ENCODE results near the gene SLC46A2. TPM values are rescaled to one million over a fixed set of nuclear protein-coding genes. Genes with fewer than 3 reads are reported as not detected.

Gene SLC46A2
- total and polyA plus RNA-seq, 2 donors (not counting 1 experiment from before 2014, with no cell fraction given) = not detected

GRCh38 chr9:112912636-112913035 is 22.0 kb upstream of the SLC46A2 start:
- TF ChIP-seq EZH2 (IDR thresholded peaks at IDR 0.05; ENCODE audit: low read length, missing control alignments) = no peak
- no peak for TF ChIP-seq CTCF (conservative IDR thresholded peaks at IDR 0.05 in 1 of 2, IDR thresholded peaks at IDR 0.05 in 1 of 2; ENCODE audit: low read depth in 1 of 2, low read length in 2 of 2)
- H2AFZ ChIP-seq (ENCODE audit: low read length) = no peak overlapping the region
- H3K27me3 ChIP-seq (ENCODE audit: control insufficient read depth, insufficient read depth, low read length) = peaks cover 2% of the 10 kb centered on the region
- H3K4me3 ChIP-seq (replicated peaks in 1 of 4; ENCODE audit: control extremely low read depth in 1 of 4, insufficient read depth in 1 of 4, low read depth in 3 of 4, low read length in 4 of 4) = no peak overlapping the region
- no peaks in the 10 kb centered on the region for H3K36me3 ChIP-seq (ENCODE audit: control insufficient read depth, insufficient read depth, low read length)
- no peak overlapping the region for H3K27ac ChIP-seq (ENCODE audit: insufficient read depth, low read length)
- H3K9ac ChIP-seq (ENCODE audit: insufficient read depth, low read length) = no peak overlapping the region
- DNase-seq (ENCODE audit: low read depth in 2 of 2) = no peak
- no peaks in the 10 kb centered on the region for H3K79me2 ChIP-seq (ENCODE audit: control insufficient read depth, insufficient read depth, low read length)
- no peaks in the 10 kb centered on the region for H3K9me3 ChIP-seq (ENCODE audit: control insufficient read depth, insufficient read depth, low read depth, low read length)
- H3K4me1 ChIP-seq (ENCODE audit: control insufficient read depth, extremely low read depth, insufficient read depth, low read length) = no peaks in the 10 kb centered on the region
- no peak overlapping the region for H3K4me2 ChIP-seq (ENCODE audit: extremely low read depth, insufficient read depth, low read length)
- H4K20me1 ChIP-seq (ENCODE audit: control insufficient read depth, extremely low read depth, insufficient read depth, low read length) = no peaks in the 10 kb centered on the region

- no peaks in the 10 kb centered on the region for H3K36me3 ChIP-seq (ENCODE audit: control insufficient read depth, insufficient read depth, low read length)
- no peak for DNase-seq (ENCODE audit: low read depth in 2 of 2)
- no peak overlapping the region for H3K4me3 ChIP-seq (replicated peaks in 1 of 4; ENCODE audit: control extremely low read depth in 1 of 4, insufficient read depth in 1 of 4, low read depth in 3 of 4, low read length in 4 of 4)
- no peaks in the 10 kb centered on the region for H3K9me3 ChIP-seq (ENCODE audit: control insufficient read depth, insufficient read depth, low read depth, low read length)
- no peak overlapping the region for H3K27ac ChIP-seq (ENCODE audit: insufficient read depth, low read length)
- H2AFZ ChIP-seq (ENCODE audit: low read length) = no peak overlapping the region
- no peaks in the 10 kb centered on the region for H3K4me1 ChIP-seq (ENCODE audit: control insufficient read depth, extremely low read depth, insufficient read depth, low read length)
- no peaks in the 10 kb centered on the region for H3K79me2 ChIP-seq (ENCODE audit: control insufficient read depth, insufficient read depth, low read length)
- no peaks in the 10 kb centered on the region for H4K20me1 ChIP-seq (ENCODE audit: control insufficient read depth, extremely low read depth, insufficient read depth, low read length)
- no peak overlapping the region for H3K9ac ChIP-seq (ENCODE audit: insufficient read depth, low read length)
- H3K27me3 ChIP-seq (ENCODE audit: control insufficient read depth, insufficient read depth, low read length) = peaks cover 2% of the 10 kb centered on the region
- TF ChIP-seq EZH2 (IDR thresholded peaks at IDR 0.05; ENCODE audit: low read length, missing control alignments) (no peak), CTCF (conservative IDR thresholded peaks at IDR 0.05 in 1 of 2, IDR thresholded peaks at IDR 0.05 in 1 of 2; ENCODE audit: low read depth in 1 of 2, low read length in 2 of 2) (no peak)
- no peak overlapping the region for H3K4me2 ChIP-seq (ENCODE audit: extremely low read depth, insufficient read depth, low read length)
Measured at GRCh38 chr9:112911736-112912135, 21.1 kb upstream of the SLC46A2 start.

GRCh38 chr9:112905084-112905483 is 14.4 kb upstream of the SLC46A2 start:
- no peak overlapping the region for H2AFZ ChIP-seq (ENCODE audit: low read length)
- H4K20me1 ChIP-seq (ENCODE audit: control insufficient read depth, extremely low read depth, insufficient read depth, low read length) = no peaks in the 10 kb centered on the region
- H3K4me3 ChIP-seq (replicated peaks in 1 of 4; ENCODE audit: control extremely low read depth in 1 of 4, insufficient read depth in 1 of 4, low read depth in 3 of 4, low read length in 4 of 4) = no peak overlapping the region
- no peaks in the 10 kb centered on the region for H3K36me3 ChIP-seq (ENCODE audit: control insufficient read depth, insufficient read depth, low read length)
- H3K27ac ChIP-seq (ENCODE audit: insufficient read depth, low read length) = no peak overlapping the region
- no peaks in the 10 kb centered on the region for H3K27me3 ChIP-seq (ENCODE audit: control insufficient read depth, insufficient read depth, low read length)
- no peak for TF ChIP-seq CTCF (conservative IDR thresholded peaks at IDR 0.05 in 1 of 2, IDR thresholded peaks at IDR 0.05 in 1 of 2; ENCODE audit: low read depth in 1 of 2, low read length in 2 of 2)
- TF ChIP-seq EZH2 (IDR thresholded peaks at IDR 0.05; ENCODE audit: low read length, missing control alignments) = no peak
- H3K4me1 ChIP-seq (ENCODE audit: control insufficient read depth, extremely low read depth, insufficient read depth, low read length) = no peaks in the 10 kb centered on the region
- H3K4me2 ChIP-seq (ENCODE audit: extremely low read depth, insufficient read depth, low read length) = no peak overlapping the region
- no peak overlapping the region for H3K9ac ChIP-seq (ENCODE audit: insufficient read depth, low read length)
- DNase-seq (ENCODE audit: low read depth in 2 of 2) = no peak
- H3K9me3 ChIP-seq (ENCODE audit: control insufficient read depth, insufficient read depth, low read depth, low read length) = no peaks in the 10 kb centered on the region
- H3K79me2 ChIP-seq (ENCODE audit: control insufficient read depth, insufficient read depth, low read length) = no peaks in the 10 kb centered on the region
